ENCODE results near the gene XCL2. TPM values are rescaled to one million over a fixed set of nuclear protein-coding genes. Genes with fewer than 3 reads are reported as not detected.

The XCL2 gene
- total RNA-seq, 1 donor from 2014 or later: 46.4 TPM

DNA sequence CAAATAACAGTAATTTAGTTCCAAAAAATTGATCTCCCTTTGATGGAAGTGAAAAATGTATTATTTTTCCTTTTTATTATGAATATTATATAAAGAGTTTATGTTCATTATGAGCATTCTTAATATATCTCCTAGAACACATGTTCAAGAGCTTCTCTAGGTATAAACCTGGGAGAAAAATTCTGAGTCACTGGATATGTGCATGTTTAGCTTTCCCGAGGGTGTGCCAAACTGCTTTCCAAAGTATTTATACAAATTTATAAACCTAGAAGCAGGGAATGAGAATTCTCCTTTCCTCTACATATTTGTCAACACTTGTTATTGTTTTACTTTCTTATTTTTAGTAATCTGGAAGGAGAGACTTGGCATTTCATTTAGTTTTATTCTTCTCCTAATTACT is 25.0 kb downstream of the XCL2 start:
- no peaks in the 10 kb centered on the region for H3K27me3 Mint-ChIP-seq
- intact Hi-C loops (cut with micrococcal nuclease): loop anchor here (5.0 kb wide), 1 partner anchor 282 kb away; no protein-coding TSS in a partner anchor
- no peak overlapping the region for H3K4me3 Mint-ChIP-seq
- peaks cover 9% of the 10 kb centered on the region for H3K36me3 Mint-ChIP-seq (ENCODE audit: low read depth)
- H3K4me1 Mint-ChIP-seq: peaks cover 64% of the 10 kb centered on the region
- H3K9me3 Mint-ChIP-seq: peaks cover 7% of the 10 kb centered on the region
- no peak overlapping the region for H3K27ac Mint-ChIP-seq
- peak; percentile 6 for DNase-seq

DNA sequence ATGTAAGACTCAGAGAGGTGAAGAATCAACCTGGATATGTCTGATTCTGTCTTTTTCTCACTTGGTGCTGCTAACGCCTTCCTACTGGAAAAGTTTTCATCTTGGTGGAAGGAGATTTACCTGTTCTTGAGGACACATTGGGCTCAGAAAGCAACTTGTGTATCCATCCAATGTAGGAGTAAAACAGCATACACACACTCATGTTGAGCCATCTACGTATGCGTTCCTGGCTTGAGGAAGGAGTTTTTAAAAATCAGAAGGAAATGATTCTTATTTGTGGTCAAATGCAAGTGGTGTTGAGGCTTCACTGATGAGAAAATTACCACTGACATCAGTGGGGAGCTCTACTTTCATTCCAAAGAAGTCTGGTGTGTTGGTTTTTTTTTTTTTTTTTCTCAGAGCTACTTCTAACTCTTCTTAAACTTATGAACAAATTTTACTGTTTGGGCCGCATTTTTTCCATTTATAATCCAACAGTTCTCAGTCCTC is 25.6 kb downstream of the XCL2 start:
- peaks cover 68% of the 10 kb centered on the region for H3K4me1 Mint-ChIP-seq
- no peaks in the 10 kb centered on the region for H3K27me3 Mint-ChIP-seq
- peak overlapping the region; percentile 58 for H3K4me3 Mint-ChIP-seq
- intact Hi-C loops (cut with micrococcal nuclease): loop anchor here (5.0 kb wide), 1 partner anchor 281 kb away; no protein-coding TSS in a partner anchor
- peaks cover 4% of the 10 kb centered on the region for H3K9me3 Mint-ChIP-seq
- DNase-seq: peak; percentile 62
- peaks cover 7% of the 10 kb centered on the region for H3K36me3 Mint-ChIP-seq (ENCODE audit: low read depth)
- H3K27ac Mint-ChIP-seq: peak overlapping the region; percentile 51

DNA sequence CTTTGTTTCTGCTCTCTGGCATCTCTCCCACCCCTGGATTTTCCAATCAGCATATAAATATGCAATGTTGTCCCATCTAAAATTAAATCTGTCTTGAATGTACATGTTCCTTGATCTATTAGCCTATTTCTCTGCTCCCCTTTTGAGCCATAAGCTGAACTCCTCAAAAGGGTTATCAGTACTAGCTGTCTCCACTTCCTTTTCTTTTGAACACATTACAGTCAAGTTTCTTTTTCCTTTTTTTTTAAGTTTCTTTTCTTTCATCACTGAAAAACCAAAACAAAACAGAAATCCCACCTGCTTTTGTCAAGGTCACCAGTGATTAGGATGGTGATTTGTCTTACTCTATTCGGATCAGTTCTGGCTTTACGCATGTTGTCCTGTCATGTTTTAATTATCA is 29.3 kb downstream of the XCL2 start:
- intact Hi-C loops (cut with micrococcal nuclease): loop anchor here (2.0 kb wide), 1 partner anchor 48 kb away; no protein-coding TSS in a partner anchor
- peak overlapping the region; percentile 31 for H3K4me3 Mint-ChIP-seq
- H3K27ac Mint-ChIP-seq: peak overlapping the region; percentile 75
- DNase-seq: no peak
- no peaks in the 10 kb centered on the region for H3K9me3 Mint-ChIP-seq
- H3K27me3 Mint-ChIP-seq: no peaks in the 10 kb centered on the region
- H3K36me3 Mint-ChIP-seq (ENCODE audit: low read depth): no peaks in the 10 kb centered on the region
- peaks cover 63% of the 10 kb centered on the region for H3K4me1 Mint-ChIP-seq

DNA sequence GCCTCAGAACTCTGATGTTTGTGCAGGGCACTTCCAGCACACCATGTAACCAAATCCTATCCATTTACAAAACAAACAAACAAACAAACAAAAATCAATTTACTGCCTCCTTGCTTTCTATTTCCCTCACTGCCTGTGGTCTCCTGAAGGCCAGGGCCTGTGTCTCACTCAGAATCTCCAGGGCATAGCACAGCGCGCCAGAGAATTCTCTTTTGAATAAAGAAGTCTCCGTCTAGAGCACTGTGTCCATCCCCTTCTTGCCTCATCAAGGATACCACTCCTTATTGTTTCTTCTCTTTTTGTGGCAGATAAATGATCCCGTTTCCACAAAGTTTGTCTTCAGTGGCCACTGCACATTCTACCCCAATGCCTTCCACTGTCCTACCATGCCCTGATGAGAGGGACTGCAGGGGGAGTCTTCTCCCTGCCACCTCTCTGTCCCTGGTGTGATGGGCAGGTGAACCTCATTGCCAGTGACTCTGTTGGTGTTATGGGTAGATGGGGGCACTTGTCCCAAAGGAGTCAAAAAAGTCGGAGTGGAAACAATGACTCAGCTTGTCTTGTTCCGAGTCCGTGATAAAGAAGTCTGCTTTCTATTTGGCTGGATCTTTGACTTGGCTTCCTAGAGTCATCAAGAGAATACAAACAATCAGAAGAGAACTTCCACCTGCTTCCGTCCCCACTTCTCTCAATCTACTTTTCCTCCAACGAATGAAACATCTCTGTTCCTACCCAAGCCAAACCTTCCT is 30.0 kb downstream of the XCL2 start:
- H3K4me3 Mint-ChIP-seq: peak overlapping the region; percentile 31
- intact Hi-C loops (cut with micrococcal nuclease): loop anchor here (2.0 kb wide), 1 partner anchor 47 kb away; no protein-coding TSS in a partner anchor
- peak overlapping the region; percentile 75 for H3K27ac Mint-ChIP-seq
- H3K36me3 Mint-ChIP-seq (ENCODE audit: low read depth): peaks cover 1% of the 10 kb centered on the region
- DNase-seq: peak; percentile 68
- peaks cover 66% of the 10 kb centered on the region for H3K4me1 Mint-ChIP-seq
- H3K9me3 Mint-ChIP-seq: no peaks in the 10 kb centered on the region
- H3K27me3 Mint-ChIP-seq: no peaks in the 10 kb centered on the region

DNA sequence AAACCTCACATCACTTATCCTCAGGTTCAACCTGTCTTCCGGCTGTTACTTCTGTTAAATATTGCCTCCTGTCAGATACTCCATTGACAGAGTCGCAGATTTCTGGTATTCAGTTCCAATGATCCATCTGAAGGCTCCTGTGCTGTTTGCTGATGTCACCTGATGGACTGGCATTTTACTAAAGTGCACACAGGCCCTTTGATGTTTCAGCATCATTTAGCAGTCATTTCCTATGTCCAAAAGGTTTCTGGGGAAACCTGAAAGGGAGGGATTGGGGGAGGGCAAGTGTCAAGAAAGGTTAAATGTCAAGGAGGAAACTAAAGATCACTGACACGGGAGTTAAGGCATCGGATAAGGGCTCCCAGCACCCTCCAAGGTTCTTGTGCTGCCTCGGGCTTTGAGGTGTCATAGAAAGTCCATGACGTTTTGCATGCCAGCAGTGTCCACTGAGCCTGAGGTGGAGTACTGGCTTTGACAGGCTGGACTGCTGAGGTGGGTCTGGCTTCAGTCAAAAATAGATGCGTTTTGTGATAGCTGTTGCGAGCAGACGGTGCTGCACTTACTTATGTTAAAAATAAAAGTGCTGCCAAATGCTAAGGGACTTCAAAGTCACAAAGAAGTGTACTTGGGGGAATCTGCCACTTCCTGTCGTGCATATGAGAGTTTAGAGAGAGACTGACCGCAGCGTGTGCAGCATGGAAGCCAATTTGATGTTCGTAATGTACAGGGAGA is 30.8 kb downstream of the XCL2 start:
- peak; percentile 83 for DNase-seq
- Mint-ChIP-seq H3K36me3 (ENCODE audit: low read depth) (peaks cover 2% of the 10 kb centered on the region), H3K4me1 (peaks cover 61% of the 10 kb centered on the region), H3K27ac (peak overlapping the region; percentile 75), H3K9me3 (no peaks in the 10 kb centered on the region), H3K27me3 (no peaks in the 10 kb centered on the region), H3K4me3 (peak overlapping the region; percentile 31)
- intact Hi-C loops (cut with micrococcal nuclease): no loop called here

DNA sequence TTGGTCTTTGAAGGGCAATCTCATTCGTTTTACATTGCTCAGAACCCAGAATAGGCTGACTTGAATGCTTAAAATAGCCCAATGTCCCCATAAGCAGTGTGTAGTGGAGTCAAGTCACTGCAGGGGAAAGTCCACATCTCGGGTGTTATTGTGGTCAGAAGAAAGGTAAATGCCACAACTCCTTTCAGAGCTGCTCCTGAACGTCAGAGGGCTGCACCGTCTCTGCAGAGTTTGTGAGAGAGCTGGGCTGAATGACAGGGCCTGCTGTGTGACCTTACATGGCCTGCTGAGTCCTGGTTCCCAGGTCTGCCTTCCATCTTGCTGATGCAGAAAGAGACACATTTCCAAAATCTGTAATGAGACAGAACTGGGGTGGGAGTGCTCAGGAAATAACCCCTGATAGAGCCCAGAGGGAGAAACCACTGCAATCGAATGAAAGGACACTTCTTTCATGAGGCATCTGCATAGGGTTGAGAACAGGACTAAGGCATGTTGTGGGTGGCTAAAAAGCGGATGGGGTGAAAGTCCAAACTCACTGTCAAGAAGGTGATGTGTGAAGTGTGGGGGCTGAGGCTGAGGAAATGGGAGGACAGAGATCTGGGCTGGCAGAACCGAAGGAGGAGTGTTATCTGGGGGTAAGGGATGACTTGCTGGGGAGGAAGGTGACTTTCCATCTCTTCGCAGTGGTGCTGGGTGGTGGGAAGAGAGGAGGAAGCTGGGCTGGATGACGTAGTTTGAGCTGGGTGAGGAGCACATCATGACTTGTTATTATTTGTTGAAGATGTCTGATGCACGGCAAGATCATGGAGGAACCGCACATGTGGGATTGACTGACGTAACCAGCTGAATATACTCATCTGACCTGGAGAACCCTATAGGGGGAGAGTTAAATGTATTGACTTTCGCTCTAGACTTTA is 33.7 kb downstream of the XCL2 start:
- peak; percentile 74 for DNase-seq
- Mint-ChIP-seq H3K27me3 (no peaks in the 10 kb centered on the region), H3K4me3 (peak overlapping the region; percentile 12), H3K4me1 (peaks cover 60% of the 10 kb centered on the region), H3K9me3 (no peaks in the 10 kb centered on the region), H3K27ac (peak overlapping the region; percentile 80), H3K36me3 (ENCODE audit: low read depth) (peaks cover 2% of the 10 kb centered on the region)
- intact Hi-C loops (cut with micrococcal nuclease): loop anchor here (1.0 kb wide), 1 partner anchor 10 kb away; no protein-coding TSS in a partner anchor

DNA sequence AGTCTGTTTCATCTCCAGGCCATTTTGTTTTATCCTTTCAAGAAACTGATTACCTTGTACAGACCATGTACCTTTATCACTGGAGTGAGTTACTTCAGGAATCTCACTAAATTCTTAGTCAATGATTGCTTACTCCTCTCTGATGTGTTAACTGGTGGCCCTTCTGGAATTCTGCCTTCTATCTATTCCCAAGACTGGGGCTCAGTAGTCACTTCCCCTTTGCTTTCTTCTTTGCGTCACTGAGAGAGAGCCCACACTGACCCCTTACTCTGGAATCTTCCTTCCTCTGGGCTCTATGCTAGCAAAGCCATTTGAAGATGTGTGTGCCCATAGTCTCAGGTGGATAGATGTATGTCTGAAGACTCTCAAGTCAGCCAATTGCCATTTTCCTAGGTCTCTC is 34.6 kb downstream of the XCL2 start:
- no peaks in the 10 kb centered on the region for H3K27me3 Mint-ChIP-seq
- peaks cover 2% of the 10 kb centered on the region for H3K36me3 Mint-ChIP-seq (ENCODE audit: low read depth)
- H3K4me1 Mint-ChIP-seq: peaks cover 60% of the 10 kb centered on the region
- no peaks in the 10 kb centered on the region for H3K9me3 Mint-ChIP-seq
- H3K27ac Mint-ChIP-seq: peak overlapping the region; percentile 80
- no peak for DNase-seq
- H3K4me3 Mint-ChIP-seq: no peak overlapping the region
- intact Hi-C loops (cut with micrococcal nuclease): no loop called here

DNA sequence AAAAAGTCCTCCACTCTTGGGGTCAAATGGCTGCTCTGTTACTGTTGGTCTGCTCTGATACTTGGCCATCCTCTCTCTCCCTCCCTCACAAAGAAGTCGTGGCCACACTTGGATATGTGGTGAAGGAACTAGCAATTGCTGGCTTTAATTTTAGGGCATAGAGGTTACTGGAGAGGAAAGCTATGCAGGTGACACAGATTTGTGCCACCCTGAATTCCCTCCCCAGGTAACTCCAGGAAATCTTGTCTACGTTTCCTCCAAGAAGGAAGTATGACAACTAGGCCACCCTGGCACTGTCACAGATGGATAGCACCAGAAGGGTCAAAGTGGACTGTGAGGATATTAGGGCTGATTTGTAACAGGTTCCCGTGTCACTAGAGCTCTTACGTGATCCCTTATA is 36.0 kb downstream of the XCL2 start:
- H3K4me3 Mint-ChIP-seq: no peak overlapping the region
- peaks cover 7% of the 10 kb centered on the region for H3K9me3 Mint-ChIP-seq
- H3K27me3 Mint-ChIP-seq: no peaks in the 10 kb centered on the region
- DNase-seq: no peak
- intact Hi-C loops (cut with micrococcal nuclease): no loop called here
- H3K27ac Mint-ChIP-seq: no peak overlapping the region
- H3K4me1 Mint-ChIP-seq: peaks cover 55% of the 10 kb centered on the region
- H3K36me3 Mint-ChIP-seq (ENCODE audit: low read depth): peaks cover 4% of the 10 kb centered on the region

DNA sequence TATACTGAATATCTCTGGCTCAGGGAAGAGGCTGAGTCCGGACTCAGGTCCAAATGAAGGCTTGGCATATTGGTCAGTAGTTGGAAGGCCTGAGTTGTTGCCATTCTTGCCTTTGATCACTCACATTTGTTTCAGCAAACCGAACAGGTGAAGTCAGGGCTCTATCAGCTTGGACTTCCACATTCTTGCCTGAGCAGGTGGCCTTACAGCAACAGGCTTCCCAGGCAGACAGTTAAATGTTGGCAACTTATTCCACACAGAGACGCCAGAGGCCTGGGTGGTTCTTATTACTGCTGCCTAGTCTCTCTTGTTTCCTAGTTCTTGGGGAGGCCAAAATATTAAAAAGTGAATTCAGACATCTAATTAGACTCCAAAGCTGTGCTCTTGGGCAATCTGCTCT is 36.6 kb downstream of the XCL2 start:
- peaks cover 4% of the 10 kb centered on the region for H3K36me3 Mint-ChIP-seq (ENCODE audit: low read depth)
- H3K4me1 Mint-ChIP-seq: peaks cover 50% of the 10 kb centered on the region
- H3K27ac Mint-ChIP-seq: no peak overlapping the region
- DNase-seq: no peak
- H3K27me3 Mint-ChIP-seq: no peaks in the 10 kb centered on the region
- no peak overlapping the region for H3K4me3 Mint-ChIP-seq
- intact Hi-C loops (cut with micrococcal nuclease): no loop called here
- H3K9me3 Mint-ChIP-seq: peaks cover 7% of the 10 kb centered on the region

DNA sequence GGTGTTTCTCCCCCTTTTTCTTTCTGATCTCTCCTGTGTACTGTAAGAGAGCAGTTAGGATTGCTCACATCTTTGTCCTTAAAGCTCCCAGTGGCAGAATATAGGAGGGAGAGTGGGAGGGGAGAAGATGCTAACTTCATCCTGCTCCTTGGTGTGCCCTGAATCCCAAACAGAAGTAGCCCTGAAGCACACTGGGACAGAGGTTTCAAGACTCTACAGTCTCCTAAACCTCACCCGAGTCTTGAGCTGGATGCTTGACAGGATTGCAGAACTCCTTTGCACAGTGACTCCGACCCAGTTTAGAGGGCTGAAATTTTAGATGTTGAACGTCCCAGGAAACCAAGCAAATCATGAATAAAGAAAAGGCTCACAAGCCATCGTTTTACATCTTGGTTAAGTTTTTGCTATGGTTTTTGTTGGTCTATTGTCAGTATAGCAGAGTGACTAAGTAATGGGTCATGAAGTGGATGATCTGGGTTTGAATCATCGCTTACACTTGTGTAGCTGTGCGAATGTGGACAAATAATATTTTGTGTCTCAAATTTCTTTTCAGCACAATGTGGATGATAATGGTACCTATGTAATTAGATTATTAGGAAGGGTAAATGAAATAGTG is 37.5 kb downstream of the XCL2 start:
- peak overlapping the region; percentile 51 for H3K27ac Mint-ChIP-seq
- no peak overlapping the region for H3K4me3 Mint-ChIP-seq
- H3K9me3 Mint-ChIP-seq: peaks cover 7% of the 10 kb centered on the region
- intact Hi-C loops (cut with micrococcal nuclease): no loop called here
- DNase-seq: no peak
- peaks cover 52% of the 10 kb centered on the region for H3K4me1 Mint-ChIP-seq
- H3K36me3 Mint-ChIP-seq (ENCODE audit: low read depth): peaks cover 4% of the 10 kb centered on the region
- H3K27me3 Mint-ChIP-seq: no peaks in the 10 kb centered on the region

DNA sequence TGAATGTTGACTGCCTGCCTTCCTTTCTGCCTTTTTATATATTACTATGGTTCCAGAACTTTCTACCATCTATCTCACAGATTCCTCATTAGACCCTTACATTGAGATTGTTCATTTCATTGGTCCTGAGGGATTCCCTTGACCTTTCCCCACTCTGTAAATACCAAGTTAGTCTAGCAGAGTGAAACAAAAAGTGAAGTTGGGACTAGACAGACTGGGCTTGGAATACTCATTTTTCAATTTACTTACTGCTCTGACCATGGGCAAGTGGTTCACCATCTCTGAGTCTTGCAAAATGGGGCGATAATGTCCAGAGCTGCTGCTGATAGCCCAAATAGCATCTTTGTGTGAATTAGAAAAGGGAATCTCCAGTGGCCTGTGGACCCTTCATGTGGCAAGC is 38.8 kb downstream of the XCL2 start:
- peaks cover 7% of the 10 kb centered on the region for H3K9me3 Mint-ChIP-seq
- peaks cover 48% of the 10 kb centered on the region for H3K4me1 Mint-ChIP-seq
- H3K36me3 Mint-ChIP-seq (ENCODE audit: low read depth): peaks cover 4% of the 10 kb centered on the region
- no peak for DNase-seq
- H3K27me3 Mint-ChIP-seq: no peaks in the 10 kb centered on the region
- intact Hi-C loops (cut with micrococcal nuclease): no loop called here
- H3K4me3 Mint-ChIP-seq: peak overlapping the region; percentile 9
- H3K27ac Mint-ChIP-seq: peak overlapping the region; percentile 38

DNA sequence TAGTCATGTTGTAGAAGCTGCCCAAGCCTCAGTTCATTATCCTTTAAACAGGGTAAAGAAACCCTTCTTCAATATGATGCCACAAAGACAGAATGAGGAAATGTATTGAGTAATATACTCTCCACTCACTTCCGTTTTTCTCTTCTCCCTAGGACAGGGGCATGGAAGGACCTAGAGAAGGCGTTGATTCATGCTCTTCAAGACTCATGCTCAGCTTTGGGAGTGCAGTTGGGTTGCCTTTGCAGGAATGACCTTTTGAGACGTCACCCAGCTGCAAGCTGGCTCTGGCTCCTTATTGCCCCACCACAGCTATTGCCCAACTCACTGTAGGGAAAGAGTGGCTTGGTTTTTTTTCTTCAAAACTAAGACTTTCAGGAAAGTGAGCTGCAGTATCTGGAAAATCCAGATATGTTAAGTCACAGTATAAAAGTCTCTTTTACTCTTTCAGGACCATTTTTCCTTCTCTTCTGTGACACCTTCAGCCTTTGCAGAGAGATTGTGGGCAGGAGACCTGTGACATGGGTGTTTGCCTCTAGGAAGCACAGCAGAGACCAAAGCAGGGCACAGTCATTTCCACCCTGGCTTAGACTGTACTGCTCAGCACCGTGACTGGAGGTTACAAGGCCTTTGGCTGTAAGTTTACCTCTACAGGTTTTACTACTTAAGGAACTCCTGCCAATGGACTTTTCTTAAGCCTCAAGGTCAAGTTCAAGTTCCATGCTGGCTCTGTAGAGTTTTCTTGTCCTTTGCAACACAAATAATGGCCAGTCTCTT is 39.5 kb downstream of the XCL2 start:
- intact Hi-C loops (cut with micrococcal nuclease): no loop called here
- Mint-ChIP-seq H3K9me3 (peaks cover 7% of the 10 kb centered on the region), H3K4me3 (peak overlapping the region; percentile 9), H3K36me3 (ENCODE audit: low read depth) (peaks cover 4% of the 10 kb centered on the region), H3K4me1 (peaks cover 46% of the 10 kb centered on the region), H3K27me3 (no peaks in the 10 kb centered on the region), H3K27ac (peak overlapping the region; percentile 38)
- DNase-seq: peak; percentile 79
